Caco-2 (cell line): Measurements from ENCODE around the gene SLC12A8. TPM values are rescaled to one million over a fixed set of nuclear protein-coding genes. Genes with fewer than 3 reads are reported as not detected.

Experiments used
- BruUV-seq: library from RNA; stranded (reverse); fragments of 400-500 nt; replicated peaks from 2 replicates; lab custom pipeline; 2021; lab: Mats Ljungman, UMichigan
- CTCF ChIA-PET: fragments of 300-600 bp; sonication (Branson Sonifier 250); formaldehyde crosslinking; loops from one replicate; lab custom pipeline; 2022; ENCODE audit warnings: antibody characterized with exemption; lab: Charles Lee
- POLR2A ChIA-PET: fragments of 300-600 bp; sonication (Branson Sonifier 250); formaldehyde crosslinking; loops from one replicate; lab custom pipeline; 2022; ENCODE audit warnings: antibody characterized with exemption; lab: Charles Lee
- DNase-seq, 2 experiments: peaks; one replicate each; pipeline versions ENCODE4 v3.0.0 to v3.0.0-alpha.2; 2020 to 2022
- H3K27me3 ChIP-seq: replicated peaks from 2 replicates; pipeline ENCODE4 v1.6.0; 2011; ENCODE audit warnings: low read length; ENCODE audit not compliant: control insufficient read depth, insufficient read depth
- H3K36me3 ChIP-seq: 2 replicates; pipeline ENCODE4 v1.5.1; 2011; ENCODE audit warnings: low read length; ENCODE audit not compliant: control insufficient read depth, insufficient read depth
- H3K4me1 ChIP-seq: fragments of 250-450 bp; sonication (Bioruptor Pico); 2 replicates; pipeline ENCODE4 v1.5.1; 2020; ENCODE audit warnings: mild to moderate bottlenecking
- H3K4me3 ChIP-seq: 2 replicates; pipeline ENCODE4 v1.5.1; 2011; ENCODE audit warnings: low read depth, mild to moderate bottlenecking, control low read depth, low read length
- H3K9me3 ChIP-seq: fragments of 250-450 bp; sonication (Bioruptor Pico); 2 replicates; pipeline ENCODE4 v1.5.1; 2020; ENCODE audit warnings: mild to moderate bottlenecking, moderate library complexity
- H3K27ac Mint-ChIP-seq: one replicate; pipeline ENCODE4 v1.8.0; 2022; ENCODE audit warnings: mixed read lengths; ENCODE audit not compliant: unreplicated experiment
- H3K27me3 Mint-ChIP-seq: one replicate; pipeline ENCODE4 v1.8.0; 2022; ENCODE audit warnings: mixed read lengths; ENCODE audit not compliant: insufficient read depth, unreplicated experiment
- H3K36me3 Mint-ChIP-seq: one replicate; pipeline ENCODE4 v1.8.0; 2022; ENCODE audit warnings: mild to moderate bottlenecking, mixed read lengths; ENCODE audit not compliant: insufficient read depth, unreplicated experiment
- H3K4me1 Mint-ChIP-seq: one replicate; pipeline ENCODE4 v1.8.0; 2022; ENCODE audit warnings: low read depth, mixed read lengths; ENCODE audit not compliant: unreplicated experiment
- H3K4me3 Mint-ChIP-seq: one replicate; pipeline ENCODE4 v1.8.0; 2022; ENCODE audit warnings: mild to moderate bottlenecking, moderate library complexity, mixed read lengths; ENCODE audit not compliant: unreplicated experiment
- H3K9me3 Mint-ChIP-seq: one replicate; pipeline ENCODE4 v1.8.0; 2022; ENCODE audit warnings: mixed read lengths; ENCODE audit not compliant: unreplicated experiment
- intact Hi-C: fragments of 100-400 bp; cut with micrococcal nuclease; formaldehyde crosslinking; loops from one replicate; pipeline ENCODE4 v1.10.0; 2022; ENCODE audit not compliant: unreplicated experiment
- total RNA-seq: library from RNA; stranded (reverse); gene quantifications from 2 replicates; pipeline ENCODE4 v1.2.3, GENCODE V29; 2022
- TF ChIP-seq, protein P1 (sequence below), 2 experiments: fragments of 200-600 bp in 1 of 2; IDR thresholded peaks; 1 replicate in 1 of 2; 2 replicates in 1 of 2; pipeline versions ENCODE4 v1.5.1 to v1.8.0; 2011 to 2022; ENCODE audit warnings: antibody characterized with exemption in 1 of 2, control low read depth in 1 of 2, inconsistent platforms in 1 of 2, low read depth in 1 of 2, low read length in 1 of 2, mild to moderate bottlenecking in 1 of 2, moderate library complexity in 1 of 2; ENCODE audit not compliant: insufficient read depth in 1 of 2, severe bottlenecking in 1 of 2, unreplicated experiment in 1 of 2

SLC12A8 gene
- total RNA-seq, 1 experiment from 2014 or later = 23.3 TPM

DNA sequence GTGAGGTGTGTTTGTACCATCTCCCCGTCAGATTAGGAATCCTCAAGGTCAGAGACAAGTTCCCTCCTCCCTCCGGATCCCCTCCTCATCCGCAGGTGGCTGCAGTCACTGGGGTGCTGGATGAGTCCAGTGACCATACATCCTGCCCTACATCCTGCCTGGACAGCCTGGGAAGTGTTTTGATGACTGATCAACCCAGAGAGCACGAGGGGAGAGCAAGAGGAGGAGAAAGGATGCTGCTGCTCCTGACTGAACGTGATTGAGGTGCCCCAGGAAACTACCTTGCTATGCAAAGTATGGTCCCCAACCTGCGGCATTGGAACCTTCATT is 65.1 kb downstream of the SLC12A8 start:
- H3K27ac Mint-ChIP-seq = no peak overlapping the region
- peaks cover 5% of the 10 kb centered on the region for H3K36me3 Mint-ChIP-seq
- peaks cover 19% of the 10 kb centered on the region for H3K4me1 ChIP-seq
- H3K4me1 Mint-ChIP-seq = peaks cover 11% of the 10 kb centered on the region
- H3K4me3 Mint-ChIP-seq = no peak overlapping the region
- H3K4me3 ChIP-seq = no peak overlapping the region
- ChIA-PET POLR2A (no interaction called here), CTCF (no interaction called here)
- no peak for DNase-seq
- intact Hi-C loops = no loop called here
- H3K36me3 ChIP-seq = no peaks in the 10 kb centered on the region
- H3K9me3 Mint-ChIP-seq = no peaks in the 10 kb centered on the region
- H3K27me3 ChIP-seq = no peaks in the 10 kb centered on the region
- no TSS peak for BruUV-seq
- no peaks in the 10 kb centered on the region for H3K9me3 ChIP-seq
- TF ChIP-seq, protein P1, sequence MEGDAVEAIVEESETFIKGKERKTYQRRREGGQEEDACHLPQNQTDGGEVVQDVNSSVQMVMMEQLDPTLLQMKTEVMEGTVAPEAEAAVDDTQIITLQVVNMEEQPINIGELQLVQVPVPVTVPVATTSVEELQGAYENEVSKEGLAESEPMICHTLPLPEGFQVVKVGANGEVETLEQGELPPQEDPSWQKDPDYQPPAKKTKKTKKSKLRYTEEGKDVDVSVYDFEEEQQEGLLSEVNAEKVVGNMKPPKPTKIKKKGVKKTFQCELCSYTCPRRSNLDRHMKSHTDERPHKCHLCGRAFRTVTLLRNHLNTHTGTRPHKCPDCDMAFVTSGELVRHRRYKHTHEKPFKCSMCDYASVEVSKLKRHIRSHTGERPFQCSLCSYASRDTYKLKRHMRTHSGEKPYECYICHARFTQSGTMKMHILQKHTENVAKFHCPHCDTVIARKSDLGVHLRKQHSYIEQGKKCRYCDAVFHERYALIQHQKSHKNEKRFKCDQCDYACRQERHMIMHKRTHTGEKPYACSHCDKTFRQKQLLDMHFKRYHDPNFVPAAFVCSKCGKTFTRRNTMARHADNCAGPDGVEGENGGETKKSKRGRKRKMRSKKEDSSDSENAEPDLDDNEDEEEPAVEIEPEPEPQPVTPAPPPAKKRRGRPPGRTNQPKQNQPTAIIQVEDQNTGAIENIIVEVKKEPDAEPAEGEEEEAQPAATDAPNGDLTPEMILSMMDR (IDR thresholded peaks at IDR 0.05; ENCODE audit: insufficient read depth in 1 of 2, low read depth in 1 of 2, low read length in 1 of 2, severe bottlenecking in 1 of 2, unreplicated experiment in 1 of 2) = no peak
- H3K27me3 Mint-ChIP-seq = no peaks in the 10 kb centered on the region

DNA sequence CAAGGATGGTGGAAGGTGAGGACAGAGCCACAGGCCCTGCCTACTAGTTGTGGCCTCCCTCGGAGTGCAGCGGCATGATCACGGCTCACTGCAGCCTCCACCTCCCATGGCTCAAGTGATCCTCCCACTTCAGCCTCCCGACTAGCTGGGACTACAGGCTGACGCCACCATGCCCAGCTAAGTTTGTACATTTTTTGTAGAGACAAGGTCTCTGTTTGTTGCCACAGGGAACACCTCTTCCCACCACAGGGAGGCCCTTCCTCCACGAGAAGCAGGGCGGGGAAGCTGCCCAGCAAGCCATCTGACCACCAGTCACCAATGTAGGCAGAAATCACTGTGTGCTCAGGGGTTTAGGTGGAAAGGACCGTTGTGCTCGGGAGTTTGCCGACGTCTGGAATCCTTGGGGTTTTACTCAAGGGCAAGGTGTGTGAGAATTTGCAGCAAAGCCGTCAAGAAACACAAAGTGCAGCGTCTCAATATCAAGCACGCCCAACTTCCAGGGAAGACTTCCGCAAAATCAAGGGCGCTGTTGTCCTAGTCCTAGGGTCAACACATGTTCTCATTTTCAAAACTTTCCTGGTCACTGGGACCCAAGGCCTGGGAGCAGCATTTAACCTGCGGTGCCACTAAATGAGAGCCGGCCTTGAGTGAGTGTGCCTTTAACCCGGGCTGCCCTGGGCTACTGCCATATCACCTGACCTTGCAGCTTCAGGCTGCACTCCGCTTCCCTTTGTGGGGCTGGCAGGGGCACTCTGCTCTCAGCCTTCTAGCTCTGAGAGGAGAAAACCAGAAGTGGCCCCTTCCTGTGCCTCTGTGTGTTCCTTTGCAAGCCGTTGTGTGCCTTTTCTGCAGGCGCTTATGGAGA is 65.7 kb downstream of the SLC12A8 start:
- intact Hi-C loops = no loop called here
- Histone ChIP-seq H3K4me3 (no peak overlapping the region), H3K4me1 (peaks cover 19% of the 10 kb centered on the region), H3K27me3 (no peaks in the 10 kb centered on the region), H3K36me3 (no peaks in the 10 kb centered on the region), H3K9me3 (no peaks in the 10 kb centered on the region)
- TF ChIP-seq, protein P1 (IDR thresholded peaks at IDR 0.05; ENCODE audit: insufficient read depth in 1 of 2, low read depth in 1 of 2, low read length in 1 of 2, severe bottlenecking in 1 of 2, unreplicated experiment in 1 of 2) = no peak
- Mint-ChIP-seq H3K27ac (no peak overlapping the region), H3K27me3 (no peaks in the 10 kb centered on the region), H3K4me1 (peaks cover 11% of the 10 kb centered on the region), H3K36me3 (peaks cover 5% of the 10 kb centered on the region), H3K9me3 (no peaks in the 10 kb centered on the region), H3K4me3 (no peak overlapping the region)
- DNase-seq = no peak
- BruUV-seq = no TSS peak
- ChIA-PET CTCF (no interaction called here), POLR2A (no interaction called here)

DNA sequence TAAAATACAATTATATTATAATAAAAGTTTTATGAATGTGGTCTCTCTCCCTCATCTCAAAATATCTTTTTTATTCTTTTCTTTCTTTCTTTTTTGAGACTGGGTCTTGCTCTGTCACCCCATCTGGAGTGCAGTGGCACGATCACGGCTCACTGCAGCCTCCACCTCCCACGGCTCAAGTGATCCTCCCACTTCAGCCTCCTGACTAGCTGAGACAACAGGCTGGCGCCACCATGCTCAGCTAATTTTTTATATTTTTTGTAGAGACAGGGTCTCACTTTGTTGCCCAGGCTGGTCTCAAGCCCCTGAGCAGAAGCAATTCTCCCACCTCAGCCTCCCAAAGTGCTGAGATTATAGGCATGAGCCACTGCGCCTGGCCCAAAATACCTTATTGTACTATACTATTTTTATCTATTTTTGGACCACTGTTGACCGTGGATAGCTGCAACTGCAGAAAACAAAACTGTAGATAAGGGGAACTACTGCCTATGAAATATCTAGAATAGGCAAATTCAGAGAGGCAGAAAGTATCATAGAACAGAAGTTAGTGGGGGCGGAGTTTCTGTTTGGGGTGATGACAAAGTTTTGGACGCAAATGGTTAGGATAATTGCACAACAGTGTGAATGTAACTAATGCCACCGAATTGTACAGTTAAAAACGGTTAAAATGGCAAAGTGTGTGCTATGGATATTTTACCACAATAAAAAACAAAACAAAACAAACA is 66.6 kb downstream of the SLC12A8 start:
- Mint-ChIP-seq H3K27me3 (no peaks in the 10 kb centered on the region), H3K9me3 (no peaks in the 10 kb centered on the region), H3K4me3 (no peak overlapping the region), H3K36me3 (peaks cover under 1% of the 10 kb centered on the region), H3K27ac (no peak overlapping the region), H3K4me1 (peaks cover 11% of the 10 kb centered on the region)
- POLR2A ChIA-PET = no interaction called here
- intact Hi-C loops = no loop called here
- BruUV-seq = no TSS peak
- Histone ChIP-seq H3K4me1 (peaks cover 17% of the 10 kb centered on the region), H3K4me3 (no peak overlapping the region), H3K27me3 (no peaks in the 10 kb centered on the region), H3K36me3 (no peaks in the 10 kb centered on the region), H3K9me3 (no peaks in the 10 kb centered on the region)
- DNase-seq = no peak
- TF ChIP-seq, protein P1 (IDR thresholded peaks at IDR 0.05; ENCODE audit: insufficient read depth in 1 of 2, low read depth in 1 of 2, low read length in 1 of 2, severe bottlenecking in 1 of 2, unreplicated experiment in 1 of 2) = no peak
- CTCF ChIA-PET = no interaction called here
